ENCODE data around the gene KIF16B. TPM values are rescaled to one million over a fixed set of nuclear protein-coding genes. Genes with fewer than 3 reads are reported as not detected.

Gene KIF16B
- total RNA-seq, 1 experiment from 2014 or later, result 12.7 TPM

- TF ChIP-seq CTCF (conservative IDR thresholded peaks at IDR 0.05; ENCODE audit: low read depth, low read length) (no peak), EZH2phosphoT487 (IDR thresholded peaks at IDR 0.05; ENCODE audit: borderline replicate concordance, low read length) (no peak), EZH2 (IDR thresholded peaks at IDR 0.05; ENCODE audit: low read length, unreplicated experiment) (no peak)
- DNase-seq, result no peak
- no peaks in the 10 kb centered on the region for H3K36me3 ChIP-seq (ENCODE audit: low read depth, low read length)
- CTCF ChIA-PET, result no interaction called here
- no peaks in the 10 kb centered on the region for H3K9me3 ChIP-seq (ENCODE audit: low read length)
- H3K9me2 ChIP-seq (replicated peaks; ENCODE audit: low read length), result no peaks in the 10 kb centered on the region
- H3K27ac ChIP-seq (ENCODE audit: low read length), result no peak overlapping the region
- no peaks in the 10 kb centered on the region for H3K4me1 ChIP-seq (ENCODE audit: insufficient read depth, low read length)
- no peaks in the 10 kb centered on the region for H3F3A ChIP-seq (ENCODE audit: low read length, unreplicated experiment)
- BruUV-seq (replicated peaks), result no TSS peak
- intact Hi-C loops (cut with micrococcal nuclease), result no loop called here
- H2AFZ ChIP-seq (ENCODE audit: low read length), result no peak overlapping the region
- H3K4me3 ChIP-seq (ENCODE audit: low read length), result no peak overlapping the region
- ATAC-seq, result no peak
- no peaks in the 10 kb centered on the region for H3K79me2 ChIP-seq (ENCODE audit: low read length)
- POLR2A ChIA-PET (ENCODE audit: unreplicated experiment), result no interaction called here
- peaks cover 47% of the 10 kb centered on the region for H3K27me3 ChIP-seq (ENCODE audit: low read length)
- no peak overlapping the region for H3K4me2 ChIP-seq (ENCODE audit: low read length)
- H3K9ac ChIP-seq (ENCODE audit: low read length), result no peak overlapping the region
- H4K20me1 ChIP-seq (ENCODE audit: low read length), result no peaks in the 10 kb centered on the region
These were observed 22.1 kb upstream of the KIF16B start for GRCh38 chr20:16595376-16595775.

GRCh38 chr20:16590041-16590633 lies 16.9 kb upstream of the KIF16B start:
- Histone ChIP-seq H4K20me1 (ENCODE audit: low read length) (no peaks in the 10 kb centered on the region), H3K27me3 (ENCODE audit: low read length) (peaks cover 62% of the 10 kb centered on the region), H3K9me3 (ENCODE audit: low read length) (no peaks in the 10 kb centered on the region), H3F3A (ENCODE audit: low read length, unreplicated experiment) (no peaks in the 10 kb centered on the region), H3K36me3 (ENCODE audit: low read depth, low read length) (no peaks in the 10 kb centered on the region), H3K4me1 (ENCODE audit: insufficient read depth, low read length) (no peaks in the 10 kb centered on the region), H3K9me2 (replicated peaks; ENCODE audit: low read length) (no peaks in the 10 kb centered on the region), H3K9ac (ENCODE audit: low read length) (no peak overlapping the region), H3K4me3 (ENCODE audit: low read length) (no peak overlapping the region), H3K4me2 (ENCODE audit: low read length) (no peak overlapping the region), H3K27ac (ENCODE audit: low read length) (no peak overlapping the region), H3K79me2 (ENCODE audit: low read length) (no peaks in the 10 kb centered on the region), H2AFZ (ENCODE audit: low read length) (no peak overlapping the region)
- no TSS peak for BruUV-seq (replicated peaks)
- intact Hi-C loops (cut with micrococcal nuclease), result no loop called here
- no peak for DNase-seq
- ChIA-PET CTCF (no interaction called here), POLR2A (ENCODE audit: unreplicated experiment) (no interaction called here)
- no peak for ATAC-seq
- TF ChIP-seq EZH2 (IDR thresholded peaks at IDR 0.05; ENCODE audit: low read length, unreplicated experiment), result no peak
- no peak for TF ChIP-seq CTCF (conservative IDR thresholded peaks at IDR 0.05; ENCODE audit: low read depth, low read length)
- TF ChIP-seq EZH2phosphoT487 (IDR thresholded peaks at IDR 0.05; ENCODE audit: borderline replicate concordance, low read length), result no peak

GRCh38 chr20:16589623-16590022 lies 16.4 kb upstream of the KIF16B start:
- H3K36me3 ChIP-seq (ENCODE audit: low read depth, low read length), result no peaks in the 10 kb centered on the region
- no peak overlapping the region for H3K27ac ChIP-seq (ENCODE audit: low read length)
- H3K9me3 ChIP-seq (ENCODE audit: low read length), result no peaks in the 10 kb centered on the region
- peaks cover 57% of the 10 kb centered on the region for H3K27me3 ChIP-seq (ENCODE audit: low read length)
- no peaks in the 10 kb centered on the region for H4K20me1 ChIP-seq (ENCODE audit: low read length)
- no peak overlapping the region for H3K9ac ChIP-seq (ENCODE audit: low read length)
- DNase-seq (no peak), ATAC-seq (no peak)
- CTCF ChIA-PET, result no interaction called here
- POLR2A ChIA-PET (ENCODE audit: unreplicated experiment), result no interaction called here
- no peaks in the 10 kb centered on the region for H3K4me1 ChIP-seq (ENCODE audit: insufficient read depth, low read length)
- no peak overlapping the region for H3K4me3 ChIP-seq (ENCODE audit: low read length)
- no TSS peak for BruUV-seq (replicated peaks)
- intact Hi-C loops (cut with micrococcal nuclease), result no loop called here
- no peak overlapping the region for H2AFZ ChIP-seq (ENCODE audit: low read length)
- H3K9me2 ChIP-seq (replicated peaks; ENCODE audit: low read length), result no peaks in the 10 kb centered on the region
- no peak overlapping the region for H3K4me2 ChIP-seq (ENCODE audit: low read length)
- TF ChIP-seq CTCF (conservative IDR thresholded peaks at IDR 0.05; ENCODE audit: low read depth, low read length), result no peak
- no peaks in the 10 kb centered on the region for H3F3A ChIP-seq (ENCODE audit: low read length, unreplicated experiment)
- no peaks in the 10 kb centered on the region for H3K79me2 ChIP-seq (ENCODE audit: low read length)

Measured in PC-3 (cell line).